Prostate gland (tissue), 2 donors: ENCODE measurements around the gene CEP250.

ENCODE experiments used
- POLR2A ChIP-seq: fragments of 450-650 bp; IDR thresholded peaks from one replicate; pipeline ENCODE4 v1.6.1; 2016; ENCODE audit warnings: antibody characterized with exemption, mild to moderate bottlenecking
- TF ChIP-seq, protein P1 (sequence below), 4 experiments: fragments of 200-600 bp in 2 of 4; fragments of 450-650 bp in 2 of 4; sonication (generic) in 2 of 4; IDR thresholded peaks; 1 replicate in 3 of 4; 2 replicates in 1 of 4; pipeline ENCODE4 v1.5.1; 2016 to 2019; ENCODE audit warnings: antibody characterized with exemption in 4 of 4, mild to moderate bottlenecking in 2 of 4, moderate library complexity in 2 of 4

DNA sequence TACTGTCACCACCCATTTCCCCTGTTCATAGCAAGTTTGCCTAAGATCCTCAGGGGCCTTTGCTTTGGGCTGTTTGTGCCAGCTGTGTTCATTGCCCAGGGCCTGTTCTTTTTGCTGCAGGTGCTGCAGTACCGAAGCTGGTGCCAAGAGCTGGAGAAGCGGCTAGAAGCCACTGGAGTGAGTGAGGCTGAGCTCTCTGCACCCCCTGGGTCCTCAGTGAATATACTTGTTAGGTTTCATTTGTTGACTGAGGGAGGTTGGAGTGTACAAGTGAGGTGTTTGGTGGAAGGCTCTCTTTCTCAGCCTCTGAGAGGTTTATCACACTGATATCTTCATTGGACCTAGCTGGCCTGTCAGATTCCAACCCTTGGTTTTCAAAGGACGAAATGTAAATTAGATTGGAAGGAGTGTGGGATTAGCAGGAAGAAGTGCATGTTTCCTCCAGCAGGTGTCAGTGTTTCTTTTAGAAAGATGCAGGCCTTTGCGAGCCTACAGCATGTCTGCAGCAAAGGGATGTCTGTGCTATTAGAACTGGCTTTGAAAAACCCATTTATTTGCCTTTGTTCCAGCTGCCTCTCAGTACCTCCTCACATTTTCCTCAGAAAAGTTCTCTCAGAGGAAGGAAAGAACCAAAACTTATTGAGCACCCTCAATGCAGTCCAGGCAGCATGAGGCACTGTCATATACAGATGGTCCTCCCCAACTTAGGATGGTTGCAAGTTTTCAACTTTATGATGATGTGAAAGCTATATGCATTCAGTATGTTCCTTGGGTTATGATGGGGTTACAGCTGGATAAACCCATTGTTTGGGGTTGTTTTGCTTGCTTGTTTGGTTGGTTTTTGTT is 8.3 kb downstream of the CEP250 start:
- TF ChIP-seq, protein P1, sequence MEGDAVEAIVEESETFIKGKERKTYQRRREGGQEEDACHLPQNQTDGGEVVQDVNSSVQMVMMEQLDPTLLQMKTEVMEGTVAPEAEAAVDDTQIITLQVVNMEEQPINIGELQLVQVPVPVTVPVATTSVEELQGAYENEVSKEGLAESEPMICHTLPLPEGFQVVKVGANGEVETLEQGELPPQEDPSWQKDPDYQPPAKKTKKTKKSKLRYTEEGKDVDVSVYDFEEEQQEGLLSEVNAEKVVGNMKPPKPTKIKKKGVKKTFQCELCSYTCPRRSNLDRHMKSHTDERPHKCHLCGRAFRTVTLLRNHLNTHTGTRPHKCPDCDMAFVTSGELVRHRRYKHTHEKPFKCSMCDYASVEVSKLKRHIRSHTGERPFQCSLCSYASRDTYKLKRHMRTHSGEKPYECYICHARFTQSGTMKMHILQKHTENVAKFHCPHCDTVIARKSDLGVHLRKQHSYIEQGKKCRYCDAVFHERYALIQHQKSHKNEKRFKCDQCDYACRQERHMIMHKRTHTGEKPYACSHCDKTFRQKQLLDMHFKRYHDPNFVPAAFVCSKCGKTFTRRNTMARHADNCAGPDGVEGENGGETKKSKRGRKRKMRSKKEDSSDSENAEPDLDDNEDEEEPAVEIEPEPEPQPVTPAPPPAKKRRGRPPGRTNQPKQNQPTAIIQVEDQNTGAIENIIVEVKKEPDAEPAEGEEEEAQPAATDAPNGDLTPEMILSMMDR (IDR thresholded peaks at IDR 0.05) = peak; percentile 24 to 78 (median 72)
- TF ChIP-seq POLR2A = no peak
